Sigmoid colon (tissue), 7 donors: ENCODE data around the gene SLC16A7. TPM values are rescaled to one million over a fixed set of nuclear protein-coding genes. Genes with fewer than 3 reads are reported as not detected.
A peak's percentile ranks its signal among the peaks of the same experiment; 100 is the strongest.

Experiments used
- DNase-seq: peaks from one replicate; pipeline ENCODE4 v3.0.0-alpha.2; 2019
- H3K27ac ChIP-seq, 4 donors: fragments of 200-600 bp; sonication (generic); one replicate each; pipeline ENCODE4 v1.5.1; 2016 to 2019; ENCODE audit warnings: mild to moderate bottlenecking in 1 of 4
- H3K27me3 ChIP-seq, 3 donors: fragments of 200-600 bp; sonication (generic); one replicate each; pipeline ENCODE4 v1.5.1; 2019; ENCODE audit warnings: mild to moderate bottlenecking in 1 of 3
- H3K36me3 ChIP-seq, 4 donors: fragments of 200-600 bp; sonication (generic); one replicate each; pipeline ENCODE4 v1.5.1; 2016 to 2019
- H3K4me1 ChIP-seq, 4 donors: fragments of 200-600 bp; sonication (generic); one replicate each; pipeline ENCODE4 v1.5.1; 2017 to 2019
- H3K4me3 ChIP-seq, 4 donors: fragments of 200-600 bp; sonication (generic); one replicate each; pipeline ENCODE4 v1.5.1; 2017 to 2019; ENCODE audit warnings: mild to moderate bottlenecking in 2 of 4, moderate library complexity in 1 of 4
- H3K9me3 ChIP-seq, 4 donors: fragments of 200-600 bp in 3 of 4; sonication (generic) in 3 of 4; one replicate each; pipeline versions ENCODE4 v1.5.1 to v1.6.1; 2013 to 2019
- EP300 ChIP-seq, 4 donors: sonication (generic); formaldehyde crosslinking; IDR thresholded peaks; one replicate each; pipeline ENCODE4 v1.6.1; 2017; ENCODE audit warnings: antibody characterized with exemption in 4 of 4
- POLR2A ChIP-seq, 2 donors: fragments of 450-650 bp; IDR thresholded peaks; one replicate each; pipeline ENCODE4 v1.6.1; 2016; ENCODE audit warnings: antibody characterized with exemption in 2 of 2, mild to moderate bottlenecking in 2 of 2, moderate library complexity in 2 of 2
- POLR2AphosphoS5 ChIP-seq, 4 donors: sonication (generic); formaldehyde crosslinking; IDR thresholded peaks; one replicate each; pipeline ENCODE4 v1.6.1; 2017; ENCODE audit warnings: antibody characterized with exemption in 4 of 4
- WGBS, 2 donors: extraction: QIAGEN DNeasy Blood & Tissue Kit; methylation state at CpG; one replicate each; pipeline ENCODE4 v1.1.7; 2013; 5-methylcytosine and 5-hydroxymethylcytosine counted together
- intact Hi-C: fragments of 100-400 bp; cut with DNase I; formaldehyde crosslinking; loops from one replicate; pipeline ENCODE4 v1.15.1; 2023
- polyA plus RNA-seq, 3 donors: library from polyadenylated mRNA; stranded (reverse); fragments of 200-250 nt; gene quantifications; one replicate each; pipeline ENCODE4 v1.2.3, GENCODE V29; 2013
- total RNA-seq, 4 donors: library from RNA; depleted of rRNA; stranded (reverse); fragments of >200 nt; gene quantifications; one replicate each; pipeline ENCODE4 v1.1.0, GENCODE V29; 2016
- TF ChIP-seq, protein P1 (sequence below), 4 experiments: fragments of 450-650 bp in 3 of 4; fragments of 200-600 bp in 1 of 4; IDR thresholded peaks; one replicate each; pipeline ENCODE4 v1.5.1; 2016 to 2019; ENCODE audit warnings: antibody characterized with exemption in 4 of 4, mild to moderate bottlenecking in 3 of 4, moderate library complexity in 2 of 4
- donor health status: healthy with polysubstance abuse.
- donor health status: Bipolar disorder and iron deficiency.
- donor health status: healthy.

The SLC16A7 gene
- total and polyA plus RNA-seq, 7 donors, result 0.46 to 38.8 (median 27.1) TPM

DNA sequence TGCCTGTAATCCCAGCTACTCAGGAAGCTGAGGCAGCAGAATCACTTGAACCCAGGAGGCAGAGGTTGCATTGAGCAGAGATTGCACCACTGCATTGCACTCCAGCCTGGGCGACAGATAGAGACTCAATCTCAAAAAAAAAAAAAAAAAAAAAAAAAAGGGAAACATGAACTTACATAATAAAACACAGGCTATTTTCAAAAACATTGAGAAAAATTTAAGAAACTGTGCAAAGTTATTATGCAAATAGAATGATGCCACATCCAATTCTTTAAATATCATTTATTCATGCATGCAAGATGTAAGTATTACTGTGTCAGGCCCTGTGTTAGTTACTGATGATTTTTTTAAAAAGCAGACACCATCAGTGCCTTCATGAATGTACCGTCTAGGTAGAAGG lies 20.0 kb upstream of the SLC16A7 start:
- no peak for TF ChIP-seq POLR2A (IDR thresholded peaks at IDR 0.05)
- TF ChIP-seq POLR2AphosphoS5 (IDR thresholded peaks at IDR 0.05), result no peak
- TF ChIP-seq EP300 (IDR thresholded peaks at IDR 0.05), result no peak
- TF ChIP-seq, protein P1, sequence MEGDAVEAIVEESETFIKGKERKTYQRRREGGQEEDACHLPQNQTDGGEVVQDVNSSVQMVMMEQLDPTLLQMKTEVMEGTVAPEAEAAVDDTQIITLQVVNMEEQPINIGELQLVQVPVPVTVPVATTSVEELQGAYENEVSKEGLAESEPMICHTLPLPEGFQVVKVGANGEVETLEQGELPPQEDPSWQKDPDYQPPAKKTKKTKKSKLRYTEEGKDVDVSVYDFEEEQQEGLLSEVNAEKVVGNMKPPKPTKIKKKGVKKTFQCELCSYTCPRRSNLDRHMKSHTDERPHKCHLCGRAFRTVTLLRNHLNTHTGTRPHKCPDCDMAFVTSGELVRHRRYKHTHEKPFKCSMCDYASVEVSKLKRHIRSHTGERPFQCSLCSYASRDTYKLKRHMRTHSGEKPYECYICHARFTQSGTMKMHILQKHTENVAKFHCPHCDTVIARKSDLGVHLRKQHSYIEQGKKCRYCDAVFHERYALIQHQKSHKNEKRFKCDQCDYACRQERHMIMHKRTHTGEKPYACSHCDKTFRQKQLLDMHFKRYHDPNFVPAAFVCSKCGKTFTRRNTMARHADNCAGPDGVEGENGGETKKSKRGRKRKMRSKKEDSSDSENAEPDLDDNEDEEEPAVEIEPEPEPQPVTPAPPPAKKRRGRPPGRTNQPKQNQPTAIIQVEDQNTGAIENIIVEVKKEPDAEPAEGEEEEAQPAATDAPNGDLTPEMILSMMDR (IDR thresholded peaks at IDR 0.05), result no peak
- Histone ChIP-seq H3K4me1 (peaks cover 0 to 5% (median 0%) of the 10 kb centered on the region in 4 donors), H3K4me3 (no peak overlapping the region), H3K36me3 (no peaks in the 10 kb centered on the region), H3K27ac (no peak overlapping the region), H3K9me3 (no peaks in the 10 kb centered on the region), H3K27me3 (no peaks in the 10 kb centered on the region)
- DNase-seq, result no peak
- WGBS, 2 donors, result 93 to 94% methylated on average over 2 of the region's 2 CpGs
- intact Hi-C loops, result no loop called here

DNA sequence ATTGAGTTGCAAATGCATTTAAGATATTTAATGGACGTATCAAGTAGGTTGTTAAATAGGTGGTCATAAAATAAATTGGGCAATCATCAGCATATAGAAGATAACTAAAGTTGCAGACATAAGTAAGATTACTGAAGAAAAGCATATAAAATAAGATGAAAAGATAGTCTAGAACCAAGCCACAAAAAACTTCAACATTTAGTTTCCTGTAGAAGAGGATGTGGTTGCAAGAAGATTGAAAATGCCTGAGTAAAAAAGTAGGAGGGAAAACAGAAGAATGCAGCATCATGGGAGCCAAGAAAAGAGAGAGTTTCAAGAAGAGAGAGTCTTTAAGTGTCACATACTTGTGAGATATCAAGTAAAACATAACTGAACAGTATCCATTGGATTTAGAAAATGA lies 17.6 kb upstream of the SLC16A7 start:
- no peaks in the 10 kb centered on the region for H3K36me3 ChIP-seq
- intact Hi-C loops, result no loop called here
- H3K9me3 ChIP-seq, result no peaks in the 10 kb centered on the region
- no peaks in the 10 kb centered on the region for H3K27me3 ChIP-seq
- 83 to 88% methylated on average over 1 of the region's 1 CpG for WGBS, 2 donors
- no peak for DNase-seq
- TF ChIP-seq EP300 (IDR thresholded peaks at IDR 0.05), result no peak
- TF ChIP-seq, protein P1 (IDR thresholded peaks at IDR 0.05), result no peak
- TF ChIP-seq POLR2AphosphoS5 (IDR thresholded peaks at IDR 0.05), result no peak
- no peak for TF ChIP-seq POLR2A (IDR thresholded peaks at IDR 0.05)
- H3K4me3 ChIP-seq, result no peak overlapping the region
- H3K4me1 ChIP-seq, result peaks cover 0 to 5% (median 0%) of the 10 kb centered on the region in 4 donors
- no peak overlapping the region for H3K27ac ChIP-seq

DNA sequence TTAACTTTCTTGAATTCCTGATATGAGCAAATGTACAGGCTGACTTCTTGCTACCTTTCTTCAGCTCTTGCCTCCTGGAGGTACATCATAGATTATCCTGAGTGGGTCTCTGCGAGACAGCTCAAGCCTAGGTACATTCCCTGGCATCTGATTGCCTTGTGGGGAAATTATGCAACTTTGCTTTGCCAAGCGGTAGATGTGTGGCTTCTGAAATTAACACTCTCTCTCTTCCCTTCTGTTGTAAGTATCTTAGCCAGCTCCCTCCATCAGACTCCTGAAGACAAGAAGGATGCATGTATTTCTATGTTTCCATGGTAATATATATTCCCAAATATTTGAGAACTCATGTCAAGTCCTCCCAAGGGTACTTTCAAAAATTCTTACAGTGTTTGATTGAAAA lies 16.2 kb upstream of the SLC16A7 start:
- Histone ChIP-seq H3K27me3 (no peaks in the 10 kb centered on the region), H3K9me3 (no peaks in the 10 kb centered on the region), H3K36me3 (no peaks in the 10 kb centered on the region), H3K4me3 (no peak overlapping the region), H3K27ac (peak overlapping the region in 1 of 4 donors; percentile 28), H3K4me1 (peaks cover 0 to 5% (median 0%) of the 10 kb centered on the region in 4 donors)
- no peak for DNase-seq
- 84 to 87% methylated on average over 2 of the region's 2 CpGs for WGBS, 2 donors
- no peak for TF ChIP-seq POLR2AphosphoS5 (IDR thresholded peaks at IDR 0.05)
- no peak for TF ChIP-seq POLR2A (IDR thresholded peaks at IDR 0.05)
- no peak for TF ChIP-seq EP300 (IDR thresholded peaks at IDR 0.05)
- TF ChIP-seq, protein P1 (IDR thresholded peaks at IDR 0.05), result no peak
- intact Hi-C loops, result no loop called here

DNA sequence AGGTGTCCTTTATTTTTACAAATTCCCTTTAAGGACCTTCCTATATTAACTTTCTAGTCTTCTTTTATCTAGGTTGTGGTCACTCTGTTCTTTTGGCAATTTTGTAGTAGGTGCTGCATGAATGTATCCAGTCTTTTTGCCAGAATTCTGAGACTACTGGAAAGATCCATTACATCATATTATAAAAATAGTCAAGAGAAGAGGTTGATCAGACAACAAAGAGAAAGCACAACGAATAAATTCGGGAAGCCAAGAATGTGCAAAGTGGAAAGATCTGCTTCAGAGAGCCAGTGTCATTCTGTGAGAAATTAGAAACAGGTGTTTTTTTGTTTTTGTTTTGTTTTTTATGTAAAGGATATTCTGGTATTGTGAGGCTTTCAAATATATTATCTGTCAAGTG lies 15.8 kb upstream of the SLC16A7 start:
- no peak overlapping the region for H3K4me3 ChIP-seq
- H3K27ac ChIP-seq, result peak overlapping the region in 1 of 4 donors; percentile 28
- intact Hi-C loops, result no loop called here
- H3K9me3 ChIP-seq, result no peaks in the 10 kb centered on the region
- no peak for TF ChIP-seq EP300 (IDR thresholded peaks at IDR 0.05)
- no peak for TF ChIP-seq POLR2AphosphoS5 (IDR thresholded peaks at IDR 0.05)
- TF ChIP-seq, protein P1 (IDR thresholded peaks at IDR 0.05), result no peak
- no peak for TF ChIP-seq POLR2A (IDR thresholded peaks at IDR 0.05)
- peaks cover 0 to 5% (median 0%) of the 10 kb centered on the region in 4 donors for H3K4me1 ChIP-seq
- WGBS, 2 donors, result 82% methylated on average over 2 of the region's 2 CpGs
- no peaks in the 10 kb centered on the region for H3K27me3 ChIP-seq
- DNase-seq, result no peak
- no peaks in the 10 kb centered on the region for H3K36me3 ChIP-seq
